NCI-H1417 treated with DMSO at 0.1 percent for 48 hours (cell line): ENCODE measurements around the gene PCDHGB3.
"Not testable (repeated sequence)": the region's sequence is repeated elsewhere in the genome, so short reads cannot be mapped to it uniquely, and the experiment has no call there.

Experiments used
- DNase-seq: peaks from one replicate; lab custom pipeline; 2025; lab: John Stamatoyannopoulos, UW

Gene PCDHGB3

GRCh38 chr5:141392429-141393198, 22.6 kb downstream of the PCDHGB3 start, which contains the start of gene PCDHGA8:
TSS of gene PCDHGA8 (plus strand) at chr5:141392633. CDS start at chr5:141392814, 181 bp downstream.
- DNase-seq = no peak

- DNase-seq = no peak
These were observed 23.2 kb downstream of the PCDHGB3 start for GRCh38 chr5:141393267-141393666.

- DNase-seq = not testable (repeated sequence)
These were observed 24.6 kb downstream of the PCDHGB3 start for GRCh38 chr5:141394401-141395187.

GRCh38 chr5:141397756-141398551, 27.9 kb downstream of the PCDHGB3 start, which contains the start of gene PCDHGB5:
TSS of gene PCDHGB5 (plus strand) at chr5:141397947. CDS start at chr5:141398128, 181 bp downstream.
- DNase-seq = not testable (repeated sequence)

- DNase-seq = no peak
These were observed 28.6 kb downstream of the PCDHGB3 start for GRCh38 chr5:141398608-141399007.

- no peak for DNase-seq
These were observed 29.7 kb downstream of the PCDHGB3 start for GRCh38 chr5:141399555-141400258.

- DNase-seq = no peak
These were observed 32.7 kb downstream of the PCDHGB3 start, which contains the start of gene PCDHGA9 for GRCh38 chr5:141402553-141403243. TSS of gene PCDHGA9 (plus strand) at chr5:141402778. CDS start at chr5:141402953, 175 bp downstream.

- DNase-seq = no peak
These were observed 33.3 kb downstream of the PCDHGB3 start for GRCh38 chr5:141403387-141403786.

- not testable (repeated sequence) for DNase-seq
These were observed 37.9 kb downstream of the PCDHGB3 start, which contains the start of gene PCDHGB6 for GRCh38 chr5:141407790-141408505. TSS of gene PCDHGB6 (plus strand) at chr5:141408021. CDS start at chr5:141408203, 182 bp downstream.

GRCh38 chr5:141409598-141410306, 39.7 kb downstream of the PCDHGB3 start:
- no peak for DNase-seq

GRCh38 chr5:141411575-141411974, 41.5 kb downstream of the PCDHGB3 start:
- DNase-seq = no peak

- DNase-seq = no peak
These were observed 43.0 kb downstream of the PCDHGB3 start, which contains the start of gene PCDHGA10 for GRCh38 chr5:141412854-141413539. TSS of gene PCDHGA10 (plus strand) at chr5:141412987. CDS start at chr5:141413176, 189 bp downstream.

- no peak for DNase-seq
These were observed 43.6 kb downstream of the PCDHGB3 start for GRCh38 chr5:141413540-141414069.

- not testable (repeated sequence) for DNase-seq
These were observed 44.7 kb downstream of the PCDHGB3 start for GRCh38 chr5:141414548-141415274.

- DNase-seq = not testable (repeated sequence)
These were observed 45.2 kb downstream of the PCDHGB3 start for GRCh38 chr5:141415275-141415618.

- DNase-seq = not testable (repeated sequence)
These were observed 47.6 kb downstream of the PCDHGB3 start, which contains the start of gene PCDHGB7 for GRCh38 chr5:141417494-141418172. TSS of gene PCDHGB7 (plus strand) at chr5:141417677. CDS start at chr5:141417860, 183 bp downstream.
